Measurements from ENCODE around the gene TNNC1. TPM values are rescaled to one million over a fixed set of nuclear protein-coding genes. Genes with fewer than 3 reads are reported as not detected.

Gene TNNC1
- total RNA-seq, 4 donors from 2014 or later, result 5,017 to 11,453 (median 7,253) TPM

- H3K4me3 ChIP-seq, result no peak overlapping the region
- TF ChIP-seq, protein P1, sequence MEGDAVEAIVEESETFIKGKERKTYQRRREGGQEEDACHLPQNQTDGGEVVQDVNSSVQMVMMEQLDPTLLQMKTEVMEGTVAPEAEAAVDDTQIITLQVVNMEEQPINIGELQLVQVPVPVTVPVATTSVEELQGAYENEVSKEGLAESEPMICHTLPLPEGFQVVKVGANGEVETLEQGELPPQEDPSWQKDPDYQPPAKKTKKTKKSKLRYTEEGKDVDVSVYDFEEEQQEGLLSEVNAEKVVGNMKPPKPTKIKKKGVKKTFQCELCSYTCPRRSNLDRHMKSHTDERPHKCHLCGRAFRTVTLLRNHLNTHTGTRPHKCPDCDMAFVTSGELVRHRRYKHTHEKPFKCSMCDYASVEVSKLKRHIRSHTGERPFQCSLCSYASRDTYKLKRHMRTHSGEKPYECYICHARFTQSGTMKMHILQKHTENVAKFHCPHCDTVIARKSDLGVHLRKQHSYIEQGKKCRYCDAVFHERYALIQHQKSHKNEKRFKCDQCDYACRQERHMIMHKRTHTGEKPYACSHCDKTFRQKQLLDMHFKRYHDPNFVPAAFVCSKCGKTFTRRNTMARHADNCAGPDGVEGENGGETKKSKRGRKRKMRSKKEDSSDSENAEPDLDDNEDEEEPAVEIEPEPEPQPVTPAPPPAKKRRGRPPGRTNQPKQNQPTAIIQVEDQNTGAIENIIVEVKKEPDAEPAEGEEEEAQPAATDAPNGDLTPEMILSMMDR (IDR thresholded peaks at IDR 0.05 in 4 of 5, conservative IDR thresholded peaks at IDR 0.05 in 1 of 5), result no peak
- TF ChIP-seq POLR2A (IDR thresholded peaks at IDR 0.05), result no peak
- no peak for ATAC-seq
- H3K4me1 ChIP-seq, result peaks cover 0 to 9% of the 10 kb centered on the region in 2 donors
- intact Hi-C loops (cut with DNase I; ENCODE audit: low total_unique reads) (no loop called here), in situ Hi-C loops (cut with MboI; ENCODE audit: low sequenced_read_pairs in 4 of 4) (no loop called here)
- no peaks in the 10 kb centered on the region for H3K36me3 ChIP-seq
- no peak overlapping the region for H3K27ac ChIP-seq
- no peak for DNase-seq
- H3K9me3 ChIP-seq, result no peaks in the 10 kb centered on the region
- no peaks in the 10 kb centered on the region for H3K27me3 ChIP-seq
Observed at GRCh38 chr3:52441091-52441771, 12.6 kb downstream of the TNNC1 start.

GRCh38 chr3:52440671-52441070, 13.2 kb downstream of the TNNC1 start:
- ATAC-seq (no peak), DNase-seq (no peak)
- TF ChIP-seq, protein P1 (IDR thresholded peaks at IDR 0.05 in 4 of 5, conservative IDR thresholded peaks at IDR 0.05 in 1 of 5), result no peak
- no peak for TF ChIP-seq POLR2A (IDR thresholded peaks at IDR 0.05)
- in situ Hi-C loops (cut with MboI; ENCODE audit: low sequenced_read_pairs in 4 of 4), result no loop called here
- intact Hi-C loops (cut with DNase I; ENCODE audit: low total_unique reads), result no loop called here
- H3K9me3 ChIP-seq, result no peaks in the 10 kb centered on the region
- no peaks in the 10 kb centered on the region for H3K27me3 ChIP-seq
- H3K4me3 ChIP-seq, result no peak overlapping the region
- H3K36me3 ChIP-seq, result no peaks in the 10 kb centered on the region
- H3K4me1 ChIP-seq, result peaks cover 0 to 9% of the 10 kb centered on the region in 2 donors
- no peak overlapping the region for H3K27ac ChIP-seq

DNA sequence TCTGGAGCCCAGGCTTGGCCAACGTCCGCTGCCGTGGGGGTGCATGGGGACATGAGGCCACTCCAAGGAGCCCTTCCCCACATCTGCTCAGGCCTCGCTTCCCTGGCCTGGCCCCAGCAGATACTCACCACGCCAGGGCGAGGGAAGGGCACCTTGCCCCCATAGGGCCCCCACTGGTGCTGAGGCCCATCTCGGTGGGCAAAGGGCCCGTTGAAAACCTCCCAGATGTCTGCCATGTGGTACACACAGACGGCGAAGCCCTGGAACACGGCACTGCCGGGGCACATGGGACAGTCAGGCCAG, 13.6 kb downstream of the TNNC1 start:
- peaks cover 0 to 7% of the 10 kb centered on the region in 2 donors for H3K4me1 ChIP-seq
- H3K4me3 ChIP-seq, result no peak overlapping the region
- no peaks in the 10 kb centered on the region for H3K36me3 ChIP-seq
- ATAC-seq (no peak), DNase-seq (no peak)
- no peak overlapping the region for H3K27ac ChIP-seq
- in situ Hi-C loops (cut with MboI; ENCODE audit: low sequenced_read_pairs in 4 of 4) (no loop called here), intact Hi-C loops (cut with DNase I; ENCODE audit: low total_unique reads) (no loop called here)
- TF ChIP-seq, protein P1 (IDR thresholded peaks at IDR 0.05 in 4 of 5, conservative IDR thresholded peaks at IDR 0.05 in 1 of 5), result no peak
- no peak for TF ChIP-seq POLR2A (IDR thresholded peaks at IDR 0.05)
- no peaks in the 10 kb centered on the region for H3K27me3 ChIP-seq
- no peaks in the 10 kb centered on the region for H3K9me3 ChIP-seq

DNA sequence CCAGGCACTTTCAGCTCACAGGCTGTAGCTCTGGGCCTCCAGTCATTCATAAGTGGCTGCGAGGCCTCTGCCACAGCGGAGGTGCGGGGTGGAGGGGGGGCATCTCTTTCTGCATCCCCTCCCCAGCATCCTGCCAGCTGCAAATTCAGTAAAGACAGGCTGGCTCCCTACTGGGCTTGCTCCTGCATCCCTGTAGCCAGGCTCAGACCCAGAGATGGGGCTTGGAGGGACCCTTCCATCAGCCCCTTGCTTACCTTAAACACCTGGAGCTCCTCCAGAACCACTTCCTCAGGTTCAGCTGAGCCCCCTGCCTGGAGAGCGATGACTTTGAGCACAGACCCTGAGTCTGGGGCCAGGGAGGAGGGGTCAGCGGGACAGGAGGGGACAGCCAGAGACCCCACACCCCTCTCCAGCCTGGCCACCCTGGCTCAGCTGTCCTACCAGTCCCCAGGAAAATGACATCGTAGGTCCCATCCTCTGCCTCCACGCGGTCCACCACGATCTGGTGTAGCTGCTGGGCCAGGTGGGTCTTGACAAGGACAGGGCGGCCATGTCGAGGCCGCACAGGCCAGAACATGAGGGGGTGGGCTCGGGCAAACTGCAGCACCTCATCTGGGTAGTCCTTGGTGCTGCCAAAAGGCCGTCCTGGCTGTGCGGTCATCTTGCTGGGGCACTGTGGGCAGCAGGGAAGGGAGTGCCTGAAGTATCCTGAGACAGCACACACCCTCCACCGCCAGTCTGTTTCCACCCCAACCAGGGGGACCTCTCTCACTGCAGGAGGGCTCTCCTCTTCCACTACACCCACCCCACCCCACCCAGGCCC, 14.2 kb downstream of the TNNC1 start:
- no peak overlapping the region for H3K4me3 ChIP-seq
- no peak for ATAC-seq
- H3K4me1 ChIP-seq, result peaks cover 0 to 2% of the 10 kb centered on the region in 2 donors
- no peaks in the 10 kb centered on the region for H3K9me3 ChIP-seq
- no peak for TF ChIP-seq POLR2A (IDR thresholded peaks at IDR 0.05)
- TF ChIP-seq, protein P1 (IDR thresholded peaks at IDR 0.05 in 4 of 5, conservative IDR thresholded peaks at IDR 0.05 in 1 of 5), result no peak
- H3K27me3 ChIP-seq, result no peaks in the 10 kb centered on the region
- no peaks in the 10 kb centered on the region for H3K36me3 ChIP-seq
- intact Hi-C loops (cut with DNase I; ENCODE audit: low total_unique reads) (no loop called here), in situ Hi-C loops (cut with MboI; ENCODE audit: low sequenced_read_pairs in 4 of 4) (no loop called here)
- H3K27ac ChIP-seq, result no peak overlapping the region
- DNase-seq, result no peak
